Measurements from ENCODE around the gene CLDN9.

- TF ChIP-seq, protein P1, sequence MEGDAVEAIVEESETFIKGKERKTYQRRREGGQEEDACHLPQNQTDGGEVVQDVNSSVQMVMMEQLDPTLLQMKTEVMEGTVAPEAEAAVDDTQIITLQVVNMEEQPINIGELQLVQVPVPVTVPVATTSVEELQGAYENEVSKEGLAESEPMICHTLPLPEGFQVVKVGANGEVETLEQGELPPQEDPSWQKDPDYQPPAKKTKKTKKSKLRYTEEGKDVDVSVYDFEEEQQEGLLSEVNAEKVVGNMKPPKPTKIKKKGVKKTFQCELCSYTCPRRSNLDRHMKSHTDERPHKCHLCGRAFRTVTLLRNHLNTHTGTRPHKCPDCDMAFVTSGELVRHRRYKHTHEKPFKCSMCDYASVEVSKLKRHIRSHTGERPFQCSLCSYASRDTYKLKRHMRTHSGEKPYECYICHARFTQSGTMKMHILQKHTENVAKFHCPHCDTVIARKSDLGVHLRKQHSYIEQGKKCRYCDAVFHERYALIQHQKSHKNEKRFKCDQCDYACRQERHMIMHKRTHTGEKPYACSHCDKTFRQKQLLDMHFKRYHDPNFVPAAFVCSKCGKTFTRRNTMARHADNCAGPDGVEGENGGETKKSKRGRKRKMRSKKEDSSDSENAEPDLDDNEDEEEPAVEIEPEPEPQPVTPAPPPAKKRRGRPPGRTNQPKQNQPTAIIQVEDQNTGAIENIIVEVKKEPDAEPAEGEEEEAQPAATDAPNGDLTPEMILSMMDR (IDR thresholded peaks at IDR 0.05) = no peak
- TF ChIP-seq POLR2A (IDR thresholded peaks at IDR 0.05) = no peak
Observed at GRCh38 chr16:2975161-2975795, 37.4 kb upstream of the CLDN9 start.

Measured in heart left ventricle (tissue), 13 donors.